Stomach (tissue), 9 donors: ENCODE results near the gene CAMSAP3. TPM values are rescaled to one million over a fixed set of nuclear protein-coding genes. Genes with fewer than 3 reads are reported as not detected.

Experiments used
- DNase-seq, 2 donors: peaks; one replicate each; pipeline versions ENCODE4 v3.0.0 to v3.0.0-alpha.2; 2013 to 2019
- H3K27ac ChIP-seq, 5 donors: fragments of 200-600 bp in 4 of 5; sonication (generic) in 4 of 5; one replicate each; pipeline ENCODE4 v1.5.1; 2013 to 2019; ENCODE audit warnings: mild to moderate bottlenecking in 1 of 5, moderate library complexity in 1 of 5
- H3K27me3 ChIP-seq, 3 donors: fragments of 200-600 bp; sonication (generic); one replicate each; pipeline ENCODE4 v1.5.1; 2017 to 2019; ENCODE audit warnings: mixed run types in 1 of 3
- H3K36me3 ChIP-seq, 4 donors: fragments of 200-600 bp; sonication (generic); 1 replicate in 3 of 4; 2 replicates in 1 of 4; pipeline ENCODE4 v1.5.1; 2016 to 2019
- H3K4me1 ChIP-seq, 4 donors: fragments of 200-600 bp; sonication (generic); one replicate each; pipeline ENCODE4 v1.5.1; 2016 to 2019
- H3K4me3 ChIP-seq, 4 donors: fragments of 200-600 bp; sonication (generic) in 3 of 4; one replicate each; pipeline ENCODE4 v1.5.1; 2016 to 2019; ENCODE audit warnings: mild to moderate bottlenecking in 1 of 4
- H3K9me3 ChIP-seq, 4 donors: fragments of 200-600 bp; sonication (generic); one replicate each; pipeline ENCODE4 v1.5.1; 2016 to 2019
- CTCF ChIP-seq, 7 experiments: fragments of 450-650 bp in 4 of 7; fragments of 200-600 bp in 3 of 7; sonication (generic) in 3 of 7; IDR thresholded peaks; one replicate each; pipeline ENCODE4 v1.5.1; 2016 to 2019; ENCODE audit warnings: antibody characterized with exemption in 7 of 7, control low read depth in 2 of 7, mild to moderate bottlenecking in 1 of 7
- EP300 ChIP-seq: sonication (generic); formaldehyde crosslinking; IDR thresholded peaks from one replicate; pipeline ENCODE4 v1.6.1; 2017; ENCODE audit warnings: antibody characterized with exemption
- POLR2A ChIP-seq, 4 donors: fragments of 450-650 bp; IDR thresholded peaks; one replicate each; pipeline ENCODE4 v1.6.1; 2016; ENCODE audit warnings: antibody characterized with exemption in 4 of 4, control low read depth in 2 of 4, mild to moderate bottlenecking in 1 of 4, moderate library complexity in 1 of 4
- POLR2AphosphoS5 ChIP-seq, 3 donors: sonication (generic); formaldehyde crosslinking; IDR thresholded peaks; one replicate each; pipeline ENCODE4 v1.6.1; 2016; ENCODE audit warnings: antibody characterized with exemption in 3 of 3
- WGBS, 5 donors: extraction: QIAGEN DNeasy Blood & Tissue Kit in 3 of 5; methylation state at CpG; one replicate each; pipeline versions ENCODE4 v1.1.5 to v1.1.7; 2013 to 2018; 5-methylcytosine and 5-hydroxymethylcytosine counted together
- intact Hi-C: fragments of 100-400 bp; cut with DNase I; formaldehyde crosslinking; loops from one replicate; pipeline ENCODE4 v1.15.1; 2023; ENCODE audit warnings: low total_unique reads
- polyA plus RNA-seq, 3 donors: library from polyadenylated mRNA; stranded (reverse); fragments of 200-250 nt; gene quantifications; one replicate each; pipeline ENCODE4 v1.2.3, GENCODE V29; 2013
- total RNA-seq, 5 donors: library from RNA; depleted of rRNA; stranded (reverse); fragments of >200 nt; gene quantifications; one replicate each; pipeline versions ENCODE4 v1.1.0 to v1.2.3, GENCODE V29; 2014 to 2016
- donor health status: healthy with polysubstance abuse.
- donor health status: Bipolar disorder and iron deficiency.
- donor health status: healthy.

CAMSAP3 gene
- total and polyA plus RNA-seq, 8 donors, result 5.5 to 232 (median 32.2) TPM

GRCh38 chr19:7620442-7621412 lies 25.1 kb downstream of the CAMSAP3 start:
- TF ChIP-seq POLR2A (IDR thresholded peaks at IDR 0.05), result no peak
- WGBS, 5 donors, result 89 to 91% (median 90%) methylated on average over 33 to 57 of the region's 57 CpGs
- no peaks in the 10 kb centered on the region for H3K27me3 ChIP-seq
- H3K36me3 ChIP-seq, result peaks cover 48 to 97% (median 95%) of the 10 kb centered on the region in 4 donors
- DNase-seq, result no peak
- no peaks in the 10 kb centered on the region for H3K9me3 ChIP-seq
- intact Hi-C loops, result no loop called here
- H3K4me1 ChIP-seq, result peaks cover 16 to 45% (median 40%) of the 10 kb centered on the region in 4 donors
- H3K27ac ChIP-seq, result peak overlapping the region; percentile 88 to 96 (median 91)
- H3K4me3 ChIP-seq, result no peak overlapping the region

GRCh38 chr19:7622933-7623685 lies 27.4 kb downstream of the CAMSAP3 start:
- Histone ChIP-seq H3K4me3 (no peak overlapping the region), H3K36me3 (peaks cover 50 to 98% (median 90%) of the 10 kb centered on the region in 4 donors), H3K27me3 (no peaks in the 10 kb centered on the region), H3K9me3 (no peaks in the 10 kb centered on the region), H3K27ac (no peak overlapping the region), H3K4me1 (peaks cover 8 to 46% (median 43%) of the 10 kb centered on the region in 4 donors)
- intact Hi-C loops, result no loop called here
- no peak for DNase-seq
- WGBS, 5 donors, result 82 to 86% (median 84%) methylated on average over 15 to 16 of the region's 16 CpGs
- TF ChIP-seq POLR2AphosphoS5 (IDR thresholded peaks at IDR 0.05) (no peak), EP300 (no peak), CTCF (IDR thresholded peaks at IDR 0.05) (no peak)

GRCh38 chr19:7623725-7624603 lies 28.3 kb downstream of the CAMSAP3 start:
- DNase-seq, result no peak
- Histone ChIP-seq H3K27me3 (no peaks in the 10 kb centered on the region), H3K27ac (no peak overlapping the region), H3K4me3 (no peak overlapping the region), H3K4me1 (peaks cover 10 to 47% (median 43%) of the 10 kb centered on the region in 4 donors), H3K36me3 (peaks cover 50 to 90% (median 84%) of the 10 kb centered on the region in 4 donors), H3K9me3 (no peaks in the 10 kb centered on the region)
- intact Hi-C loops, result no loop called here
- TF ChIP-seq POLR2A (IDR thresholded peaks at IDR 0.05) (no peak), CTCF (IDR thresholded peaks at IDR 0.05) (no peak), POLR2AphosphoS5 (IDR thresholded peaks at IDR 0.05) (no peak), EP300 (no peak)
- WGBS, 5 donors, result 92 to 96% (median 93%) methylated on average over 22 to 39 of the region's 39 CpGs

- no peak for DNase-seq
- no peak overlapping the region for H3K4me3 ChIP-seq
- WGBS, 5 donors, result 92 to 97% (median 93%) methylated on average over 15 to 17 of the region's 17 CpGs
- no peak for TF ChIP-seq CTCF (IDR thresholded peaks at IDR 0.05)
- no peak for TF ChIP-seq POLR2A (IDR thresholded peaks at IDR 0.05)
- TF ChIP-seq EP300, result no peak
- TF ChIP-seq POLR2AphosphoS5 (IDR thresholded peaks at IDR 0.05), result no peak
- peaks cover 50 to 81% (median 75%) of the 10 kb centered on the region in 4 donors for H3K36me3 ChIP-seq
- H3K27me3 ChIP-seq, result no peaks in the 10 kb centered on the region
- intact Hi-C loops, result no loop called here
- no peaks in the 10 kb centered on the region for H3K9me3 ChIP-seq
- H3K27ac ChIP-seq, result no peak overlapping the region
- peaks cover 11 to 38% (median 35%) of the 10 kb centered on the region in 4 donors for H3K4me1 ChIP-seq
These were observed 29.1 kb downstream of the CAMSAP3 start for GRCh38 chr19:7624810-7625209.
